Ramos (cell line): ENCODE data around the gene LAMA2.

Experiments used
- in situ Hi-C: fragments of 300-500 bp; cut with MboI; formaldehyde crosslinking; loops from one replicate; pipeline ENCODE4 v1.14.3; 2022; ENCODE audit warnings: low sequenced_read_pairs; ENCODE audit not compliant: unreplicated experiment

Gene LAMA2

DNA sequence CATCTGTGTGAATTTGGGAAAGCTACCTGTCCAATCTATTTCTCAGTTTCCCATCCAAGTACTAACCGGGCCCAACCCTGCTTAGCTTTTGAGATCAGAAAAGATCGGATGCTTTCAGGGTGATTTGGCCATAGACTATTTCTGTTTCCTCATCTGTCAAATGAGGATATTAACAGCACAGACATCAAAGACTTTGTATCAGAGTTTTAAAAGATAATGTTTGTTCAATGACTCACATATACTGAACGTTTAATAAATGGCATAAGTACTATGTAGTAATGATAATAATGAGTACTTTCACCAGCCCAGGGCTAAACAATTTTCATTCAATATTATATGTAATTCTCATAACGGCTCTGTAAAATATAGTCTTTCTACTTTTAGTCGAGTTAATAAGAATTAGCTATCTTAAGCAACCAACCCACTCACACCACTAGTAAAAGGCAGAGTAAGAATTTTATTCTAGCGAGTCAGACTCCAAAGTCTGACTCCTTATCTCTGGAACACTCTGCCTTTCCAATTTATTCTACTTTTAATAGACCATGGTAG, 610.5 kb downstream of the LAMA2 start:
- in situ Hi-C loops: no loop called here

DNA sequence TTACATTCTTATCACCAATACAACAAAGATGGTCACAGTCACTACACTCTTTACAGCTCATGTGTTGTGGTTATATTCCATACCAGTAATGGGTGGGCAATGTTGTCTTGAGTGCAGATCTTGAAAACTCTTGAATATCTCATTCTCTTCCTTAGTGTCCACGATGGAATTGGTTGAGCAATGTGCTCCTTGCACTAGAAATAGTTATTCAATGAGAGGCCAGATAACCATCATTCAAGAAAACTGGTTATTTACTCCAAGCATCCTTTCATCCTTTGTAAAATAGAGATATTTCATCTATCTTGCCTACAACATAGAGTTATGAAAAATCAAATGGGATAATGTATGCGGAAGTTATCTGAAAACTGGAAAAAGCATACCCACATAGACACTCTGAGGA, 611.2 kb downstream of the LAMA2 start:
- in situ Hi-C loops: no loop called here

DNA sequence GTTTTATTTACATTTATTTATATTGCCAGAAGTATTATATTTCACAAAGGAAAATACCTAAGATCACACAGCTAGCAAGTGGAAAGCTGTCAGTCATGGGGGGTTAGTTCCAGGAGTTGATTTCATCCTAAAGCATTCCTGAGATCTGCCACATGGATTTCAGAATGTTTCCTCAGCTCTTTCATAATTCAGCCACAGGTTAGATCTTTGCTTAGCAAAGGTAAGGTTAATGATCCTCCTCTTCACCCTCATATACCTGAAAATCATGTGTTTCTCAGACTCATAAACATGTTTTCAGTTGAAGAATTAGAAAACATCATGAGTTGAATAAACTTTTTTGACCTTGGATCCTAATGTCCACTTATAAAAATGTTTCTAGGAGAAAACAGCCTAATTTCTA, 611.6 kb downstream of the LAMA2 start:
- in situ Hi-C loops: no loop called here

DNA sequence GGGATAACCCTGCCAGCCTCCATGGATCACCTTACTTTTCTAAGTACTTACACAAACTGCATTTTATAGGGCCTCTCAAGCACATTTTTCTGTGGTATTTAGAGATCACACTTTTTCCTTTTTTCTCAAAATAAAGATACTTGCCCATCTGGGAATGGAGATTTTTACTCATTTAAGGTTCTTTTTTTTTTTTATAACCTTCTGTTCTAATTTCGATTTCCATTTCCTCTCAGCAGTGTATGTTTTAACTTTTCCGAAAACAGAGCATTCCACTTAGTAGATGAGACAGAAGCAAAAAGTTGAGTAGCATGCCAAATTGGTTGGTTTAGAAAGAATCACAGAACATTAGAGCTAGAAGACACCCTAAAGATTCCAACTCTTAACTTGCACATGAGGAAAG, 612.7 kb downstream of the LAMA2 start:
- in situ Hi-C loops: no loop called here

DNA sequence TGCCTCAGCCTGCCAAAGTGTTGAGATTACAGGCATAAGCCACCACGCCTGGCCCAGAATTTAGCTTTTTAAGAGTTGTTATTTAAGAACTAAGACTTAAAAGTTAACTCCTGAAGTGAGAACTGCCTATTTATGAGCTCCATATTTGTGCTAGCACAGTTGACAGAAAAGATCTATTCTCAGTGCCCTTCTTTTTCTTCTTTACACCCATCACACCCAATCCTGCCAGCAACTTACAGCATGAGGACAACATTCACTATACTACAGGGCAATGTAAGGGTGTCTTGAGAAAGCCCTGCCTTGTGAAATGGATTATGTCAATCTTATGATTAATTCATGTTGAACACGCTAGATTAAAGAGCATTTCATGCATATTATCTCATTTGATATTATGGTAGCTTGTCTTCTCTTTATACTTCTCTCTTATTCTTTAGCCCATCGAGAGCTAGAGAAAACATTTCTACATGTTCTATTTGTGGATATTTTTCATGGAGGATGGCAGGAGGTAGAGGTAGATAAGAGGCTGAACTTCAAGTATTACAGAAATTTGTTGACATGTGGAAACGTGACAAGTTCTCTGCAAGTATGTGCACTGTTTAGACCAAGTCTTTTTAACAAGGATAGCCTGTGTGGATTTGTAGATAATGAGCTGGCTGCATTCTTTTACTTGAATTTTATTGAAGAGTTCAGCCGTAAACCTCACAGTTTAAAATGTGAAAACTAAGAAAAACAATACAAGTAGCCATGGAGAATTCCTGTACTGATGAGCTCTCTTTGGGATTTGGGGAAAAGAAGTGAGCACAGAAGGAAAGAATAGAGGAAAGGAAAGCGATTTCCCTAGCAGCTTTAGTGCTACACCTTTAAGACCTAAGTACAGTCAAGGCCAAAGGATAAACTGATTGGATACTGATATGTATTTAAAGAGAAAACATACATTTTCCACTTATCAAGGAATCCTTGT, 614.8 kb downstream of the LAMA2 start:
- in situ Hi-C loops: no loop called here

DNA sequence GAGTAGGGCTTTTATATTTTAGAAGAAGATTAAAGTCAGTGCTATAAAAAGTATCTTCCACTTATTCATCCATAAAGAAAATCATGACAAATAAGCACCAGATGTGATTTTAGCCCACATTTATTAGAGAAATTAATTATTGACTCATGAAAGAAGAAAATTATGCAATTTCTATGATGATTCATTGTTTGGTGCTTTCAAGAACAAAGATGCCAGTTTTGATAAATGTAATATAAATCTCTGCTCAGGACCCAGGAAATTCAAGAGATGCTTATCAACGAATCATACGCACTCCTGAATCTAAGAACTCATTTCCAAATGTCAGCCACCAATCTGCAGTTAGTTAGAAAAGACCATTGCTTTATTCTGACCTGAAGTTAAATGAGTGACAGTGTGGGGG, 615.6 kb downstream of the LAMA2 start:
- in situ Hi-C loops: no loop called here

DNA sequence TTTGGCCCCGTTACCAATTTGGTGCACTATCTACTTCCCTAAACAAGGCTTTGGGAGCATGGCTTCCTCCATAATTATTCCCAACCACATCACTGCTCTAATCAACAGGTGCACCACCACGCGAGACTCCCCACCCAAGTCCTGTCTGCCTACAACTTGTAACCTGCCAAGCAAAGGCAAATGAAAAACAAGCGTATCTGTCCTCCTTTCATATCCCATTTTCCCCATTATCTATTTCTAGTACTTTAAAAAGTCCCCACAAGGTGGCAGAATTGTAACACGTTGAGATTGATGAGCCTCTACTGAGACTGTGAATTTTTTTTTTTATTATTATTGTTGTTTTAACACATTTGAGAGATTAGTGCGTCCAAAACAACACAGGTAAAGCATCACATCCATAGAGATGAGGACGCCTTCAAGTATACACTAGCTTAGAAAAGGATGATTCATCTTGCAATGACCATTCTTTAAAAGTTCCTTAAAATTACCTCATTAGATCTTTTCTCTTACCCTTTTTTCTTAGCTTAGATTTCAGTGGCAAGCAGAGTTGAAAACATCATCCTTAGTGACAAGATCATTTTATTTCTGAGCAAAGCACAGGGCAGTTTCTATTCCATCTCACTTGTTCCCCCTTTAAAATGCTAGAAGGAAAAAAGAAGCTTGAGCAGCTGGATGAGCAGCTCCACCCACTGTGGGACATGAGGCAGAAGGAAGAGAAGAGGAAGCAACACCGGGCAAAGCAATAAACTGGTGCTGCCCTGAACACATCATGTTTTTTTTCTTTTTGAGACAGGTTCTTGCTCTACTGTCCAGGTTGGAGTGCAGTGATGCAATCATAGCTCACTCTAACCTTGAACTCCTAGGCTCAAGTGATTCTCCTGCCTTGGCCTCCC, 616.3 kb downstream of the LAMA2 start:
- in situ Hi-C loops: no loop called here

DNA sequence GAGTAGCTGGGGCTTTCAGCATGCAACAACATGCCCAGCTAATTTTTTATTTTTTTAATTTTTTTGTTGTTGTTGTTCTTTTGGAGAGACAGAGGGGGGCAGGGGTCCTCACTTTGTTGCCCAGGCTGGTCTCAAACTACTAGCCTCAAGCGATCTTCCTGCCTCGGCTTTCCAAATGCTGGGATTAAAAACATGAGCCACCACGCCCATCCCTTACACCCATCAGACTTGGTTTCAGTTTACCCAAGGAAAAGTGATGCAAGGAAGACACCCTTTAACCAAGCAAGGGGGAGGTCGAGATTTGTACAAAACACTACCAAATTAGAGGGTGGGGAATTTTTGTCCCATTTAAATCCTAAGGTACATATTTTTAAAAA, 616.9 kb downstream of the LAMA2 start:
- in situ Hi-C loops: no loop called here

DNA sequence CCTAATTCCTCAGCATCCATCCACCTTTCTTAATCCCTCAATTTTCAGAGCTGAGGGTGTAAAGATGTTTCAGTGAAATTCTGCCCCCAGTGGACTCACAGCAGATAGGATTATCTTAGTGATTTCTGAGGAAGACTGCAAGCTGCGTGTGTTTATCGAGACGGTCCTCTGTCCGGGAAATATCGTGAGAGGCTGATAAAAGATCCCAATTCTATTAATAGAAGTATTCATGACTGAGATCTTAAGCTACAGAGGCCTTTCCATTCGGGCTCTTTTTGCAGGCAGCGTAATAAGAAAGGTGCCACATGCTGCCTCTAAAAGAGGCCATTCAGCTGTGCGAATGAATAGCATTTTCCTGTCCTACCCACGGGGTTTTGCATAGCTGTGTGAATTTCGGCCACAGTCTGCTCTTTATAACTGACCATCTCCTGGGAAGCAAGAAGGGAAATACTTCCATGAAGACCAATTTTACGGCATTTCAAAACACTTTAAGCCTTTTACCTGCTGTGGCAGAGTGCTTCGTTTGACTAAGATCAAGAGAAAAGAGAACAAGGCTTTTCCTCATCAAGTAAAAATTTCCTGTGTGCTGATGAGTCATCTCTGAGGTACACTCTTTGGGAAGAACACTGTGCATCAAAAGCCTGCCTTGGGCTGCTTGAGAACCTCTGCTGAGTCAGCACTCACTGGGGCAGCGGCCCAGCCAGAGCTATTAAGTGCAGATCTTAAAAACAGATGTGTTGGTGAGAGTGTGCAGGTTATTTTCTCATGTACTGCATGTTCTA, 618.2 kb downstream of the LAMA2 start:
- in situ Hi-C loops: no loop called here

DNA sequence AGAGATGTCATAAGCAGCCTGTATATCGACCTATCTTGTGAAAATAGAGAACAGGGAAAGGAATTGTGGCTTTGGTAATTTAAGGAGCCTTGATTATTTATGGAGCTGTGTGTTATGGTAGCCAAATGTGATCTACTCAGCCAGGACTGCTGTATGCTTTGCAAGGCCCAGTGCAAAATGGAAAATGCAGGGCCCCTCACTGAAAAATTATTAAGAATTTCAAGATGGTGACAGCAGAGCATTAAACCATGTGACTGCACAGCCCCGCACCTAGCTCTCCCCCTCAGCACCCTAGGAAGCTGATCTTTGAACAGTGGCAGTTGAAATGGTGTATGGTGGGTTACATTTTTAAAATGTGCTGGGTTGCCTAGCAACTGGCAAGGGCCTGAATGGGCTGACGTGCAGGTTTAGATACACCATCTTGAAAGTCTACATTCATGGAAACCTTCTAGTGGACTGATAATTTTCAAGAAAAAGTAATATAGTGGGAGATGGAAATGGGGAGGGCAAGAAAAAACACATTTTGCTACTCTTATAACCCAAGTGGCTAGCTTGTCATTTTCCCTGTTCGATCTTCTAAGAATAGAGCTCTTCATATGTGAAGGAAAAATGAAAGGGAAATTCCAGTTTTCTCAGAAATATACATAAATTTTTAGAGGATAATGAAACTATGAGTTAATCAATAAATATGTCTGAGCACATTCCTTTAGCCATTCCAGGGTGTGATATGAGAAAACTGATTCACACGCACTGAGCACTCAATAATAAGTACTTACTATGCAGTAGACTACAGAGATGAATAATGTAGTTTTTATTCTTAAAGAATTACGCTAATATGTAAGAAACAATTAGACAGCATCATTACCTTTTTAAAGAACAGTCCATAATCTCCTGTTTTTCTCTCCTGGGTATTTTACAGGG, 619.1 kb downstream of the LAMA2 start:
- in situ Hi-C loops: no loop called here

DNA sequence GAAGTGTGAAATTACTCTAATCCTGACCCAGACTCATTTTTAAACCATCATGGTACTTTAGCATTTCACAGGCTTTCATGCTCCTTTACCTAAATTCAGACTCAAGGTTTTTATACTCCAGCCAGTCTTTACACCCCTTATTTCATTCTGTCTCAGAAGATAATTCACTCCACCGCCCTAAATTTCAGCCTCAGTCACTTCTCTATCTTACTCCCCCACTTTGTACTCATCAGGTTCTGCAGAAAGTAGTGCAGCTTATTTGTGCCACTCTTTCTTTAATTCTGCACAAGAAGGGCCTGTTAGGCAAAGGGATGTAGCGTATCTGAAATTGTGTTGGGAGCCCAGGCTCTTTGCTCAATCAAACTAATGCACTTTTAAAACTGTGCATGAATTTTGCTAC, 621.5 kb downstream of the LAMA2 start:
- in situ Hi-C loops: no loop called here

DNA sequence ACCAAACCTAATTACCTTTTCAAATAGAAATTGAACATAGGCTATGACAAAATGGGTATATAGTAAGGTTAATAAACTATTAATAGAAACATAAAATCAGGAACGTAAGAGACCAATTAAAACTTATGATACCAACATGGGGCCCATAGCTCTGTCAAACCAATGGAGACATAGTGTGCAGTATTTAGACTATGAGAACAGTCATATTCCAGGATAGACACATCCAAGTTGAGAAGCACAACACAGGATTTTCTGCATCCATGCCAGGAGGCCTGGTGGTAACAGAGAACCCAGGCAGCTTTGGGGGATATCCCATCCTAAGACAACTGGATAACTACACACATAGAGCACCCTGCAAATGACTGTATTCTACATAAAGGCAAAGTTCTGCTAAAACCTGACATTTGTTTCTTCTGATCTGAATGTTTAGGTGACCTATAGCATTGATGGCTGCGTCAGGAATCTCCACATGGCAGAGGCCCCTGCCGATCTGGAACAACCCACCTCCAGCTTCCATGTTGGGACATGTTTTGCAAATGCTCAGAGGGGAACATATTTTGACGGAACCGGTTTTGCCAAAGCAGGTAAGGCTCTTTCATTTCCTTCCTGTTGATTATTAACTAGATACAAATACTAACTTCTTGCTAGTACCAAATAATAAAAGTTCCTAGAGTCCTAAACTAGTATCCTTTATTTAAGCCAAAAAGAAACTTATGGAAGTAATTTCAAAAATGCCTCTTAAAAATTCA, 624.3 kb downstream of the LAMA2 start:
- in situ Hi-C loops: no loop called here

DNA sequence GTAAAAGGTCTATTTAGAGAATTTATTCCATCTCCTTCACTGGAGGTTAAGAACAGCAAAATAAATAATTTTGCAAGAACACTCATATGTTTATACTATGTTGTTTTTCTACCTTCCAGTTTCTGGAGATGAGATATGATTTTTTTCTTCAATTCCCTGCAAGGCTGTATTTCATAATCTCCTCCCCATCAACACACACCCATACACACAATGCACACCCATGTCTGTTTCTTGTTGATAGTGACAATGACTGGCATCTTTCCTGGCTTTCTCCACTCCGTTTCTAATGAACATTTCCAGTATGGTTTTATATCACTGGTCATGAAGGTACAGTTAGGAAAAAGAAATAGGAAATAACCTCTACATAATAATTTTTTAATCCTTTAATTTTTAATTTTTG, 624.9 kb downstream of the LAMA2 start:
- in situ Hi-C loops: no loop called here

DNA sequence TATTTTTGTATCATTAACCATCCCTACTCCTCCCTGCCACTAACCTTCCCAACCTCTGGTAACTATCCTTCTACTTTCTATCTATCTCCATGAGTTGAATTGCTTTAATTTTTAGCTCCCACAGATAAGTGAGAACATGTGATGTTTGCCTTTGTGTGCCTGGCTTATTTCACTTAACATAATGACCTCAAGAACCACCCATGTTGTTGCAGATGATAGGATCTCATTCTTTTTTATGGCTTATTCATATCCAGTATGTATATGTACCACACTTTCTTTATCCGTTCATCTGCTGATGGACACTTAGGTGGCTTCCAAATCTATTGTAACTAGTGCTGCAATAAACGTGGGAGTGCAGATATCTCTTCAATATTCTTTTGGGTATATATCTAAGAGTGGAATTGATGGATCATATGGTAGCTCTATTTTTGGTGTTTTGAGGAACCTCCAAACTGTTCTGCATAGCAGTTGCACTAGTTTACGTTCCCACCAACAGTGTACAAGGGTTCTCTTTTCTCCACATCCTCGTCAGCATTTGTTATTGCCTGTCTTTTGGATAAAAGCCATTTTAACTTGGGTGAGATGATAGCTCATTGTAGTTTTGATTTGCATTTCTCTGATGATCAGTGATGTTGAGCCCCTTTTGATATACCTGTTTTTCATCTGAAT, 625.7 kb downstream of the LAMA2 start:
- in situ Hi-C loops: no loop called here

DNA sequence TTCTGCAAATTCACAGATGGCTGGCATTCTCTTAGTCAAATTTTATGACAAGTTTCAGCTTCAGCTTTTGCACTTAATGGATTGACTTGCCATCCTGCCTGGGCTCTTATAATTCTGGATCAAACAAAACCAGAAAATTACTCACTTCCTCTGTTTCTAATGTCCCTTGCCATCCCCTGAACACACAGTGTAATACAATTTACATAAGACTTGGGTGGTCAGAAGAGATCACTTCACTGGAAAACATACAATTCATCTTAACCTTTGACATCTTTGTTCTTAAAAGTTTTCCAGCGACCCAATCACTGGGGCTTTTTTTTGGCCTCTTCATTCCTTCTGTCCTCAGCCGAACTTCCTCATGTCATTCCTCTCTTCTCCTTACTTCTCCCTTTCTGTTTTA, 628.0 kb downstream of the LAMA2 start:
- in situ Hi-C loops: no loop called here

DNA sequence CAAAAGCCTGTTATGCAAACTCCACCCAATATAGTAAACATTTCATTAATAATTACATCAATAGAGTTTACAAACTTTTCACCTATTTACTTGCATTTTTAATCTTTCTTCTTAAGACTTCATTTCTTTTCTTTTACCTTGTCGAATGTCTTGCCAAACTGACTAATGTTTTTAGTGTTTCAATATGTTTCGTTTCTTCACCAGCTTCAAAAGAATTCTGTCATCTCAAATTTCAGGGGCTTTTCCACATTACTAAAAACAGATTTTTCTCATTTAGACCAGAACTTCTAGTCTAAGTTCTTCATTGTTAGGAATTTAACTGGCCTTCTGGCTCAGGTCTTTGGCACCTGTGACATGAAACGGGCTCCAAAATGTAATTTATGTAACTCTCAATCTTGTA, 630.5 kb downstream of the LAMA2 start:
- in situ Hi-C loops: no loop called here

DNA sequence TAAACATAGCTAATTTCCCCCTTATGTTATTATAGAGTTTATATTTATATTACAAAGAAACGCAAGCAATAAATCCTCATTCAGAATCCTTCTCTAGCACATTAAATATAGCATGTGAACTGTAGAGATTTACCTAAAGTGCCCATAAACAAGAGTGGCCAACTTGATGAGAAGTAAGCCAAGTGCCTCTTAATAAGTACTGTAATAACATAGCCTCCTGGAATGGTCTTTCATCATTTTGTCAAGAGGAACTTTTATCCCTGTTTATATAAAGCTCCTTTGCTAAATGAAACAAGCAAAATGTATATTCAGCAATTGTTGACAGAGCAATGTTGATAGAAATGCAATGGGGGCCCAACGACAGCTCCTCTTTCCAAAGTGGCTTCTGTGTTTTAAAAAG, 632.1 kb downstream of the LAMA2 start:
- in situ Hi-C loops: no loop called here

DNA sequence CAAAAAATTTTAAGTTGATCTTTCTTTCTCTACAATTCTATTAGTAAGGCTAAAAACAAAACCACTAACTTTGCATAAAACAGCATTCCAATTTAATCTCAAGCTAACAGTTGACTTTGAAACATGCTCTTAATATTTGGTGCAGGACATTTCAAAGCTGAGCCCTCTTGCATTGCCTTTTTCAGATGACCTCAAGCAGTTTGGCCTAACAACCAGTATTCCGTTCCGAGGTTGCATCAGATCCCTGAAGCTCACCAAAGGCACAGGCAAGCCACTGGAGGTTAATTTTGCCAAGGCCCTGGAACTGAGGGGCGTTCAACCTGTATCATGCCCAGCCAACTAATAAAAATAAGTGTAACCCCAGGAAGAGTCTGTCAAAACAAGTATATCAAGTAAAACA, 633.1 kb downstream of the LAMA2 start:
- in situ Hi-C loops: no loop called here
